Loucy (cell line): ENCODE measurements around the gene CAMKMT.

ENCODE experiments used
- H2AFZ ChIP-seq: fragments of 200-600 bp; sonication (generic); 2 replicates; pipeline ENCODE4 v1.6.0; 2016; ENCODE audit warnings: antibody characterized with exemption, mild to moderate bottlenecking, low read length, moderate library complexity
- H3F3A ChIP-seq: fragments of 200-600 bp; 2 replicates; pipeline ENCODE4 v1.6.0; 2016; ENCODE audit warnings: antibody characterized with exemption, low read depth, mild to moderate bottlenecking
- H3K27me3 ChIP-seq: fragments of 200-600 bp; sonication (generic); 2 replicates; pipeline ENCODE4 v1.6.1; 2014; ENCODE audit warnings: low read length, mild to moderate bottlenecking; ENCODE audit not compliant: insufficient read depth, poor library complexity, severe bottlenecking
- H3K36me3 ChIP-seq: fragments of 200-600 bp; sonication (generic); 2 replicates; pipeline ENCODE4 v1.6.1; 2016; ENCODE audit warnings: low read length; ENCODE audit not compliant: insufficient read depth
- H3K4me1 ChIP-seq: fragments of 200-600 bp; sonication (generic); 2 replicates; pipeline ENCODE4 v1.5.1; 2014; ENCODE audit warnings: low read length, mild to moderate bottlenecking; ENCODE audit not compliant: insufficient read depth, poor library complexity, severe bottlenecking
- H3K4me2 ChIP-seq: fragments of 200-600 bp; sonication (generic); 2 replicates; pipeline ENCODE4 v1.6.0; 2014; ENCODE audit warnings: antibody characterized with exemption, low read length, low read depth, mild to moderate bottlenecking; ENCODE audit not compliant: poor library complexity, severe bottlenecking
- H3K4me3 ChIP-seq: fragments of 200-600 bp; sonication (generic); 2 replicates; pipeline ENCODE4 v1.5.1; 2014; ENCODE audit warnings: low read length, mild to moderate bottlenecking, mixed read lengths; ENCODE audit not compliant: poor library complexity, severe bottlenecking
- H3K79me2 ChIP-seq: fragments of 200-600 bp; sonication (generic); 2 replicates; pipeline ENCODE4 v1.6.1; 2014; ENCODE audit warnings: low read length; ENCODE audit not compliant: insufficient read depth
- H3K9ac ChIP-seq: fragments of 200-600 bp; sonication (generic); 2 replicates; pipeline ENCODE4 v1.6.0; 2014; ENCODE audit warnings: mild to moderate bottlenecking, low read depth, low read length, moderate library complexity; ENCODE audit not compliant: poor library complexity, severe bottlenecking
- H3K9me2 ChIP-seq: fragments of 200-600 bp; sonication (generic); replicated peaks from 2 replicates; pipeline ENCODE4 v1.6.1; 2016; ENCODE audit warnings: low read depth, low read length, mixed read lengths
- H3K9me3 ChIP-seq: fragments of 200-600 bp; sonication (generic); 2 replicates; pipeline ENCODE4 v1.6.1; 2014; ENCODE audit warnings: mild to moderate bottlenecking, antibody characterized with exemption, low read length, low read depth; ENCODE audit not compliant: insufficient read depth
- H4K20me1 ChIP-seq: fragments of 200-600 bp; sonication (generic); 2 replicates; pipeline ENCODE4 v1.6.0; 2014; ENCODE audit warnings: antibody characterized with exemption, low read length, mild to moderate bottlenecking; ENCODE audit not compliant: insufficient read depth, poor library complexity, severe bottlenecking
- CTCF ChIP-seq: fragments of 200-600 bp; sonication (generic); conservative IDR thresholded peaks from 2 replicates; pipeline ENCODE4 v1.5.1; 2014; ENCODE audit warnings: mild to moderate bottlenecking, antibody characterized with exemption, low read length
- EZH2phosphoT487 ChIP-seq: fragments of 200-600 bp; IDR thresholded peaks from 2 replicates; pipeline ENCODE4 v1.6.1; 2018; ENCODE audit warnings: antibody characterized with exemption, mild to moderate bottlenecking, moderate library complexity, borderline replicate concordance

The CAMKMT gene

GRCh38 chr2:44663471-44664073 is 301.8 kb downstream of the CAMKMT start:
- Histone ChIP-seq H3K4me2 (no peak overlapping the region), H3K9me3 (no peaks in the 10 kb centered on the region), H2AFZ (no peak overlapping the region), H3K4me1 (no peaks in the 10 kb centered on the region), H3K79me2 (no peaks in the 10 kb centered on the region), H4K20me1 (no peaks in the 10 kb centered on the region), H3K4me3 (no peak overlapping the region), H3K36me3 (no peaks in the 10 kb centered on the region), H3K9me2 (no peaks in the 10 kb centered on the region), H3F3A (no peaks in the 10 kb centered on the region), H3K9ac (no peak overlapping the region), H3K27me3 (no peaks in the 10 kb centered on the region)
- TF ChIP-seq EZH2phosphoT487 = no peak
- TF ChIP-seq CTCF = no peak

- H3K9ac ChIP-seq = no peak overlapping the region
- no peaks in the 10 kb centered on the region for H3K4me1 ChIP-seq
- no peaks in the 10 kb centered on the region for H3K9me2 ChIP-seq
- no peaks in the 10 kb centered on the region for H3K9me3 ChIP-seq
- no peaks in the 10 kb centered on the region for H3F3A ChIP-seq
- no peak overlapping the region for H2AFZ ChIP-seq
- no peaks in the 10 kb centered on the region for H3K79me2 ChIP-seq
- no peak overlapping the region for H3K4me3 ChIP-seq
- no peaks in the 10 kb centered on the region for H3K36me3 ChIP-seq
- H3K27me3 ChIP-seq = no peaks in the 10 kb centered on the region
- no peak overlapping the region for H3K4me2 ChIP-seq
- TF ChIP-seq CTCF (peak; percentile 69), EZH2phosphoT487 (no peak)
- H4K20me1 ChIP-seq = peaks cover 2% of the 10 kb centered on the region
Measured at GRCh38 chr2:44668336-44668735, 306.6 kb downstream of the CAMKMT start.

- H3K27me3 ChIP-seq = no peaks in the 10 kb centered on the region
- H3K79me2 ChIP-seq = no peaks in the 10 kb centered on the region
Measured at GRCh38 chr2:44671276-44671675, 309.5 kb downstream of the CAMKMT start.

More at GRCh38 chr2:44671276-44671675, 309.5 kb downstream of the CAMKMT start:
- H3K4me3 ChIP-seq = no peak overlapping the region
- H2AFZ ChIP-seq = no peak overlapping the region
- peaks cover 6% of the 10 kb centered on the region for H4K20me1 ChIP-seq
- H3K9me3 ChIP-seq = no peaks in the 10 kb centered on the region
- no peak for TF ChIP-seq CTCF
- no peak for TF ChIP-seq EZH2phosphoT487
- no peak overlapping the region for H3K4me2 ChIP-seq
- no peaks in the 10 kb centered on the region for H3K36me3 ChIP-seq
- H3K4me1 ChIP-seq = peaks cover 6% of the 10 kb centered on the region
- no peaks in the 10 kb centered on the region for H3K9me2 ChIP-seq
- no peaks in the 10 kb centered on the region for H3F3A ChIP-seq
- no peak overlapping the region for H3K9ac ChIP-seq
